NCI-H2196 (cell line): ENCODE results near the gene C19orf73.

Experiments
- DNase-seq: peaks from one replicate; lab custom pipeline; 2025; ENCODE audit not compliant: unreplicated experiment; lab: John Stamatoyannopoulos, UW

Gene C19orf73

GRCh38 chr19:49103331-49104085 lies 15.4 kb downstream of the C19orf73 start:
- DNase-seq: no peak

- no peak for DNase-seq
These were observed 16.6 kb downstream of the C19orf73 start for GRCh38 chr19:49102303-49102702.

GRCh38 chr19:49101160-49101559 lies 17.8 kb downstream of the C19orf73 start:
- no peak for DNase-seq

GRCh38 chr19:49098795-49099194 lies 20.1 kb downstream of the C19orf73 start:
- DNase-seq: no peak

- DNase-seq: peak; percentile 88
These were observed 21.3 kb downstream of the C19orf73 start for GRCh38 chr19:49097453-49098288.

GRCh38 chr19:49094505-49095482 lies 24.1 kb downstream of the C19orf73 start:
- no peak for DNase-seq

- DNase-seq: no peak
These were observed 26.3 kb downstream of the C19orf73 start for GRCh38 chr19:49092686-49093085.

GRCh38 chr19:49091391-49092038 lies 27.4 kb downstream of the C19orf73 start:
- DNase-seq: no peak

- no peak for DNase-seq
These were observed 32.6 kb downstream of the C19orf73 start for GRCh38 chr19:49086296-49086695.

GRCh38 chr19:49085868-49086232 lies 33.1 kb downstream of the C19orf73 start:
- no peak for DNase-seq

- DNase-seq: peak; percentile 100
These were observed 33.7 kb downstream of the C19orf73 start, which contains the start of gene SNRNP70 for GRCh38 chr19:49085020-49085867. Gene SNRNP70 (plus strand): TSS chr19:49085451. CDS start chr19:49086415, 964 bp downstream.

- DNase-seq: no peak
These were observed 34.5 kb downstream of the C19orf73 start for GRCh38 chr19:49084206-49085019.

GRCh38 chr19:49081273-49081672 lies 37.7 kb downstream of the C19orf73 start:
- DNase-seq: no peak

GRCh38 chr19:49080392-49080791 lies 38.6 kb downstream of the C19orf73 start:
- DNase-seq: no peak

GRCh38 chr19:49074869-49075268 lies 44.1 kb downstream of the C19orf73 start:
- DNase-seq: peak; percentile 71

- peak; percentile 42 for DNase-seq
These were observed 45.2 kb downstream of the C19orf73 start for GRCh38 chr19:49073514-49074378.

- peak; percentile 41 for DNase-seq
These were observed 46.9 kb downstream of the C19orf73 start for GRCh38 chr19:49071860-49072547.
